Measurements from ENCODE around the gene SOX18.
A peak's percentile ranks its signal among the peaks of the same experiment; 100 is the strongest.

Gene SOX18

DNA sequence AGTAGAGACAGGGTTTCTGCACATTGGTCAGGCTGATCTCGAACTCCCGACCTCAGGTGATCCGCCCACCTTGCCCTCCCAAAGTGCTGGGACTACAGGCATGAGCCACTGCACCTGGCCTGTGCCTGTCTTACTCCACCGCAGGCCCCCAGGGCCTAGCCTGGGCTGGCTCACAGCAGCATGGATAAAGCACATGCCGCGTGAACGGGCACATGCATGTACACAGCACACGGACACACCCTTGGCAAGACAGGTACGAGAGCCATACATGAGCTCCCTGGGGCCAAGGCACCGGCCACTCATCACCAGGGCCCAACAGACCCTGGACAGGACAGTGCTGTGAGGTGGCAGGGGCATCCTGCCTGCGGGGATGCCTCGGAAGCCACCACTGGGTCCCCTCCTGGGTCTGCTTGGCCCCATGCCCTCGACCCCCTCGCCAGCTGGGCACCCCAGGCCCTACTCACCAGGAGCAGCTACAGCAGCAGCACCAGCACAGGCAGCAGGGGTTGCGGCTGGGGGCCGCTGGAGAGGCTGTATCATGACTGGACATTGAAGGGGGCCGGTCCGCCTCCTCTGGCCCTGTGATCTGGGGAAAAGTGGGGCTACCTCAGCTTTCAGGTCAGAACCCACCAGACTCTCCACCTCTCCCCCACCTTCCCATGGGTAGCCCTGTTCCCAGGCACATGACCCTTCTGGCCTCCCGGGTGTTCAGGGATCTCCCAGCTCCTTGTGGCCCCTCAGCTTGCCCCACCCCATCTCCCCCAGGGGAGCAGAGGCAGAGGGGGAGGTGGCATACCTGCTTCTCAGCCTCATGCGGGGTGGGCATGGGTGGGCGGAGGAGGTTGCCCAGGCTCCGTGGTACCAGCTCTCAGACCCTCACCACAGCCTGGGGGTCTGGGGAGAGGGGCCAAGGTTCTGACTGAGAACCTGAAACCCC is 26.9 kb upstream of the SOX18 start:
- Histone ChIP-seq H3K9ac (peak overlapping the region; percentile 92), H3K27me3 (no peaks in the 10 kb centered on the region), H3K9me3 (no peaks in the 10 kb centered on the region), H3K36me3 (peaks cover 21% of the 10 kb centered on the region), H4K20me1 (peaks cover 29% of the 10 kb centered on the region), H3K27ac (peak overlapping the region; percentile 96), H3K4me2 (peak overlapping the region; percentile 99), H3K4me3 (peak overlapping the region; percentile 86), H3K4me1 (peaks cover 90% of the 10 kb centered on the region)
- no peak for TF ChIP-seq Cebpa-rat (IDR thresholded peaks at IDR 0.05)

GRCh38 chr20:64075556-64075955 is 26.1 kb upstream of the SOX18 start:
- no peak overlapping the region for H3K4me3 ChIP-seq
- no peak overlapping the region for H3K9ac ChIP-seq
- no peaks in the 10 kb centered on the region for H3K27me3 ChIP-seq

GRCh38 chr20:64074963-64075362 is 25.5 kb upstream of the SOX18 start:
- no peak overlapping the region for H3K9ac ChIP-seq
- peaks cover 21% of the 10 kb centered on the region for H3K36me3 ChIP-seq

More at GRCh38 chr20:64075556-64075955, 26.1 kb upstream of the SOX18 start:
- Histone ChIP-seq H3K36me3 (peaks cover 21% of the 10 kb centered on the region), H3K27ac (no peak overlapping the region), H4K20me1 (peaks cover 31% of the 10 kb centered on the region), H3K9me3 (no peaks in the 10 kb centered on the region), H3K4me1 (peaks cover 90% of the 10 kb centered on the region), H3K4me2 (peak overlapping the region; percentile 99)
- no peak for TF ChIP-seq Cebpa-rat (IDR thresholded peaks at IDR 0.05)

DNA sequence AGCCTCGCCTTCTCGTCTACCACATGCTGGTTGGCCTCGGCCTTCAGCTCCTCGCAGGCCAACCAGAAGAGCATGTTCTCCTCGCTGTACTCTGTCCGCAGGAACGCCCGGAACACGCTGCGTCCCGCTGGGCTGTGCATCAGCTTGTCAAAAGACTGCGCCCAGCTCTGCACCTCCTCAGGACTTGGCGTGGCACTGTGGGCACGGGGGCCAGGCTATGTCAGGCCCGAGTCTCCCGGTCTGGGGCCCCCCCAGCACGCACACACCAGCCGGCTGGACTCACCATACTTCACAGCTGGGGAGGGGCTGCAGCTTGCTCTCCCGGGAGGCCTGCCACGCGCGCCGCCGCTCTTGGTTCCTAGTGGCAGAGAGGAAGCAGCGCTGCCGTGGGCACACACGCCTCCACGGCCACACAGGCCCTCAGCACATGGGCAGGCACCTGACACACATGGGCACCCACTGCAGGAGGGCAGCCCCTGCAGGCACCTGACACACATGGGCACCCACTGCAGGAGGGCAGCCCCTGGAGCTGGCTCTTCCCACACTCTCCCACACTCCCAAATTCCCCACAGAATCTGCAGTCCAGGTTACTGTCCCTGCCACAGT is 24.8 kb upstream of the SOX18 start:
- Histone ChIP-seq H3K4me3 (peak overlapping the region; percentile 0; the same call in 1 of the 2 replicates), H3K4me2 (peak overlapping the region; percentile 99), H3K9ac (peak overlapping the region; percentile 26; the same call in 1 of the 2 replicates), H3K27ac (peak overlapping the region; percentile 73), H4K20me1 (peaks cover 31% of the 10 kb centered on the region), H3K36me3 (peaks cover 21% of the 10 kb centered on the region), H3K4me1 (peaks cover 97% of the 10 kb centered on the region), H3K27me3 (no peaks in the 10 kb centered on the region), H3K9me3 (no peaks in the 10 kb centered on the region)
- TF ChIP-seq Cebpa-rat (IDR thresholded peaks at IDR 0.05), result no peak

More at GRCh38 chr20:64074963-64075362, 25.5 kb upstream of the SOX18 start:
- no peak overlapping the region for H3K4me3 ChIP-seq
- peaks cover 90% of the 10 kb centered on the region for H3K4me1 ChIP-seq
- peak overlapping the region; percentile 73; the same call in 1 of the 2 replicates for H3K27ac ChIP-seq
- peaks cover 31% of the 10 kb centered on the region for H4K20me1 ChIP-seq
- peak overlapping the region; percentile 99 for H3K4me2 ChIP-seq
- no peaks in the 10 kb centered on the region for H3K9me3 ChIP-seq
- TF ChIP-seq Cebpa-rat (IDR thresholded peaks at IDR 0.05), result no peak
- H3K27me3 ChIP-seq, result no peaks in the 10 kb centered on the region

DNA sequence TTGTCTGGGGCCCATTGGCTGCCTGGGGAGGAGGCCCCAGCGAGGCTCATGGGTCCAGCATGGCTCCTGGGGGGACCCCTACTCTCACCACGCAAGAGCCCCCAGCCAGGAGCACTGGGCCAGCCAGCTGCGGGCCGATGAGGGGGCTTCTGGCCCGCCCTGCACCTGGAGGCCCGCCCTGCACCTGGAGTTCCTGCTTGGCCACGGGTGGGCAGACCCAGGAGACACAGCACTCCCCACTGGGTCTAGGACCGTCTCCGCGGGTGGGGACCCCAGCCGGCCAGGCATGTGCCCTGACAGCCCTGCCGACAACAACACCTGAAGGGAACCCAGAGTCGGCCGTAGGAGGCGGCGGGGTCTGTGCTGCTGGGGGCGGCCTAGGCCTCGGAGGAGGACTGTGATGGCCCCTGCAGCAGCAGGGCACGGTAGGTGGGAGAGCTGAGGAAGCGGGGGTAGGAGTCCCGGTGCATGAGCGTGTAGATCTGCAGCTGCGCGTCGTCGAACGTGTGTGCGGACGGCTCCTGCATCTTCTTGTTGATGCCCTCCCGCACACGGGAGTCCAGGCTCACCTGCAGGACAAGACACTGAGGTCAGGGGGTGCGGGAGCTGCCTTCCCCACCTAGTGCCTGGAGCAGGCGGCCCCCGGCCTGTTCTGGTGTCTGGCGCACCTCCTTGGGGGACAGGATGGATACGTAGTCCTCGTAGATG is 24.2 kb upstream of the SOX18 start:
- Histone ChIP-seq H3K27me3 (no peaks in the 10 kb centered on the region), H3K4me1 (peaks cover 99% of the 10 kb centered on the region)
- no peak for TF ChIP-seq Cebpa-rat (IDR thresholded peaks at IDR 0.05)

DNA sequence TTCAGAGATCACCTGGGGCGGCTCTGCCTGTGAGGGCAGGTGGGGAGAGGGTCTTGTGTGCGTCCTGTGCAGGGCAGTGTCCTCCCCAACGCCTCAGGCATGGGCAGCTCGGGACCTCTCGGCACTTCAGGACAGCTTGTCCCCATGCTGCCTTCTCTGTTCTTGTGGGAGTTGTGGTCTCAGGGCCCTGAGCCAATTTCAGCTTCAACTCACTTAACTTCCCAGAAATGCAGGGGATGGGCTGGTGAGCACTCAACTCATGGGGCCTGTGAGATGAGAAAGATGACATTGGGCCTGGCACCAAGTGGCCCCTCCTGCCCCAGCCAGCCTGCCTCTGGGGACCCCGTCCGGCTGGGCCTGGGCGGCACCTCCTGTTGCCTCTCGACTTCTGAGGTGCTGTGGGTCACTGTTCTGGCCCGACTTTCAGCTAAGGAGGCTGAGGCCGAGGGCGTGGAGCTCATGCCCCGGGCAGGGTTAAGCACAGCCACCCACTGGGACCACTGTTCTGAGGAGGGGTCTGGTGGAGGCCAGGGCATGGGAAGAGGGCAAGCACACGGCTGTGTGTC is 23.1 kb upstream of the SOX18 start:
- H3K9ac ChIP-seq, result peak overlapping the region; percentile 66
- peaks cover 100% of the 10 kb centered on the region for H3K4me1 ChIP-seq
- H3K36me3 ChIP-seq, result peaks cover 21% of the 10 kb centered on the region
- H3K4me3 ChIP-seq, result peak overlapping the region; percentile 19
- no peaks in the 10 kb centered on the region for H3K27me3 ChIP-seq
- no peak for TF ChIP-seq Cebpa-rat (IDR thresholded peaks at IDR 0.05)
- H3K9me3 ChIP-seq, result no peaks in the 10 kb centered on the region
- H4K20me1 ChIP-seq, result peaks cover 31% of the 10 kb centered on the region
- peak overlapping the region; percentile 99 for H3K4me2 ChIP-seq
- peak overlapping the region; percentile 73 for H3K27ac ChIP-seq

More for the DNA sequence above, 24.2 kb upstream of the SOX18 start:
- no peaks in the 10 kb centered on the region for H3K9me3 ChIP-seq
- H4K20me1 ChIP-seq, result peaks cover 31% of the 10 kb centered on the region
- peak overlapping the region; percentile 99 for H3K4me2 ChIP-seq
- peak overlapping the region; percentile 0; the same call in 1 of the 2 replicates for H3K4me3 ChIP-seq
- H3K27ac ChIP-seq, result peak overlapping the region; percentile 73
- H3K36me3 ChIP-seq, result peaks cover 21% of the 10 kb centered on the region
- 0 out of 2 replicates have a peak overlapping the region, but pooled peaks have one; percentile 26 for H3K9ac ChIP-seq

DNA sequence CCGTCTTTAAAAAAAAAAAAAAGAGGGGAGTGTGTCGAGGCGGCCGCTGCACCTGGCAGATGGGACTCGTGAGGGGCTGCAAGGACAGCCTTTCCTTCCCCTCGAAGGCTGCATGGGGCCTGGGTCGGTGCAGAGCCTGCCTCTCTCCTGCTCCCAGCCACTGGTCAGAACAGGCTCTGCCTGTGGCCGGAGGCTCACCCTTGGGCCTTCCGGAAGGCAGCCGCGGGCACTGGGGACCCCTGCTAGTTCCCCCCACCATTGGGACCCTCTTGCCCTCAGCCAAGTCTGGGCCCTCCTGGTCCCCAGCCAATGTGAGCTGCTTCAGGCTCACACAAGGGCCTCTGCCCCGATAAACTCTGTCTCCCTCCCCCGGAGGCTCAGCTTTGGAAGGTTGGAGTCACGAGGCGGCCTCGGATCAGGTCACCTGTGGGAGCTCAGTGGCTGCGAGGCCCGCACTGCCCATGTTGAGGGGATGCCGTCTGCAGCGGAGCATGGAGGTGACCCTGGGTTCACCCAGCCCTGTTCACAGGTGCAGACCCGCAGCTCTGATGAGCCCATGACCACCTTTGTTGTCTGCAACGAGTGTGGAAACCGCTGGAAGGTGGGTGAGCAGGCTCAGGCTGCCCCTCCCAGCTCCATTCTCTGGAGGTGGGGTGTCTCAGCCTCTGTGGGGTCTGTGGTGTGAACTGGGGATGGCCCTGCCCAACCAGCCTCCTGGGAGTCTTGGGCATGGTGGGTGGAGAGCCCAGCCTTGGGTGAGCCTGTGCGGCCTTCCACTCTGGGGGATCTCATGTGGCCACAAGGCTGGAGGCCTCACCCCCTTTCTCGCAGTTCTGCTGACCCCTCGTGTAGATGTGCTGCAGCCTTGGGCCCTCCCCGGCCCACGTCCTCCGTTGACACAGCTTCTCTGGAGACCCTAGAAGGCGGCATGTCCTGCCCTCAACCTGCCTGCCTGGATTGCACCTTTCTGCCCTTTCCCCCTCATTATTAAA is 22.2 kb upstream of the SOX18 start:
- peak overlapping the region; percentile 73 for H3K27ac ChIP-seq
- H4K20me1 ChIP-seq, result peaks cover 31% of the 10 kb centered on the region
- no peak for TF ChIP-seq Cebpa-rat (IDR thresholded peaks at IDR 0.05)
- peaks cover 21% of the 10 kb centered on the region for H3K36me3 ChIP-seq
- peak overlapping the region; percentile 19; the same call in 1 of the 2 replicates for H3K4me3 ChIP-seq
- no peaks in the 10 kb centered on the region for H3K9me3 ChIP-seq
- H3K4me2 ChIP-seq, result peak overlapping the region; percentile 99
- peak overlapping the region; percentile 66 for H3K9ac ChIP-seq
- H3K27me3 ChIP-seq, result no peaks in the 10 kb centered on the region
- H3K4me1 ChIP-seq, result peaks cover 100% of the 10 kb centered on the region

DNA sequence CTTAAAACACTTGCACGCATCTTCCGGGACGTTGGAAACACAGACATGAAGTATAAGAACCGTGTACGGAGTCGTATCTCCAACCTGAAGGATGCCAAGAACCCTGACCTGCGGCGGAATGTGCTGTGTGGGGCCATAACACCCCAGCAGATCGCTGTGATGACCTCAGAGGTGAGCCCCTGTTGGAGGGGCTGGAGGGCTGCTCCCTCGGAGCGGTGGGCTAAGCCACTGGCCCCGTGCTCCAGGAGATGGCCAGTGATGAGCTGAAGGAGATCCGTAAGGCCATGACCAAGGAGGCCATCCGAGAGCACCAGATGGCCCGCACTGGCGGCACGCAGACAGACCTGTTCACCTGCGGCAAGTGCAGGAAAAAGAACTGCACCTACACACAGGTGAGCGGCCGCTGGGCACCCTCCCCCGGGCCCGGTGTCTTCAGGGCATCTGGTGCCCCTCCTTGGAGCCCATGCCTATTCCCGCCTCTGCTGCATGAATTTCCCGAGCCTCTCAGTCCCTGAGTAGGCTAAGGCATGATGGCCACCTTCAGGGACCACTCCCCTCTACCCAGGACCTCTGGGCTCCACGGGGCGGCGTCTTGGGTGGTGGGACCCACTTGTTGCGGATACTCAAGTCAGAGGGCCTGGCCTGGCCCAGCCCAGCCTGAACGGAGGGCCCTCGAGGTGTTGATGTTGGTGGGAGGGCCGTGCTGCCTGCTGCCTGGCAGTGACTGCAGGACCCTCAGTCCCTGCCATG is 21.0 kb upstream of the SOX18 start:
- Histone ChIP-seq H4K20me1 (peaks cover 31% of the 10 kb centered on the region), H3K4me3 (no peak overlapping the region), H3K27ac (peak overlapping the region; percentile 28; the same call in 1 of the 2 replicates), H3K4me2 (peak overlapping the region; percentile 99), H3K9me3 (no peaks in the 10 kb centered on the region), H3K36me3 (peaks cover 21% of the 10 kb centered on the region), H3K27me3 (no peaks in the 10 kb centered on the region), H3K9ac (no peak overlapping the region), H3K4me1 (peaks cover 100% of the 10 kb centered on the region)
- no peak for TF ChIP-seq Cebpa-rat (IDR thresholded peaks at IDR 0.05)

Measured in BLaER1 (cell line).